Measurements from ENCODE around the gene PCNX3. TPM values are rescaled to one million over a fixed set of nuclear protein-coding genes. Genes with fewer than 3 reads are reported as not detected.

Gene PCNX3
- total and polyA plus RNA-seq, 3 experiments from 2014 or later, result 8.5 to 53.1 (median 46.4) TPM

- peaks cover 14% of the 10 kb centered on the region for H3K36me3 ChIP-seq (ENCODE audit: insufficient read depth, low read length)
- no peak overlapping the region for H3K4me3 Mint-ChIP-seq
- DNase-seq, result no peak
- peak overlapping the region in 1 of 8 donors; percentile 32 for H3K27ac Mint-ChIP-seq
- peaks cover 0 to 71% (median 0%) of the 10 kb centered on the region in 3 donors for H3K36me3 Mint-ChIP-seq
- H3K9me3 Mint-ChIP-seq, result no peaks in the 10 kb centered on the region
- no peaks in the 10 kb centered on the region for H3K9me3 ChIP-seq (ENCODE audit: low read length)
- no peak overlapping the region for H3K27ac ChIP-seq (ENCODE audit: low read depth, low read length)
- CTCF ChIA-PET, result interaction anchor here (3.4 kb wide), 1 partner anchor 11 kb away, joined by 16 read pairs; no protein-coding TSS in a partner anchor
- H3K4me3 ChIP-seq (ENCODE audit: low read length), result no peak overlapping the region
- no peaks in the 10 kb centered on the region for H3K27me3 ChIP-seq (ENCODE audit: insufficient read depth, low read length, poor library complexity, severe bottlenecking)
- no peaks in the 10 kb centered on the region for H3K27me3 Mint-ChIP-seq
- POLR2A ChIA-PET, result no interaction called here
- no peaks in the 10 kb centered on the region for H3K4me1 ChIP-seq (ENCODE audit: insufficient read depth, low read length)
- peaks cover 4 to 6% (median 6%) of the 10 kb centered on the region in 3 donors for H3K4me1 Mint-ChIP-seq
Observed at GRCh38 chr11:65604258-65604657, 11.3 kb upstream of the PCNX3 start.

- CTCF ChIA-PET, result interaction anchor here (2.0 kb wide), 1 partner anchor 13 kb away, joined by 8 read pairs; no protein-coding TSS in a partner anchor
- Mint-ChIP-seq H3K27ac (peak overlapping the region in 1 of 8 donors; percentile 33), H3K4me1 (peaks cover 19 to 34% (median 27%) of the 10 kb centered on the region in 3 donors), H3K27me3 (no peaks in the 10 kb centered on the region), H3K4me3 (no peak overlapping the region), H3K9me3 (no peaks in the 10 kb centered on the region), H3K36me3 (peaks cover 0 to 83% (median 0%) of the 10 kb centered on the region in 3 donors)
- POLR2A ChIA-PET, result no interaction called here
- H3K36me3 ChIP-seq (ENCODE audit: insufficient read depth, low read length), result peaks cover 14% of the 10 kb centered on the region
- H3K9me3 ChIP-seq (ENCODE audit: low read length), result no peaks in the 10 kb centered on the region
- no peak overlapping the region for H3K4me3 ChIP-seq (ENCODE audit: low read length)
- peaks cover 22% of the 10 kb centered on the region for H3K4me1 ChIP-seq (ENCODE audit: insufficient read depth, low read length)
- no peak for DNase-seq
- no peaks in the 10 kb centered on the region for H3K27me3 ChIP-seq (ENCODE audit: insufficient read depth, low read length, poor library complexity, severe bottlenecking)
- no peak overlapping the region for H3K27ac ChIP-seq (ENCODE audit: low read depth, low read length)
Observed at GRCh38 chr11:65606876-65607613, 8.5 kb upstream of the PCNX3 start.

GRCh38 chr11:65607614-65608426, 7.8 kb upstream of the PCNX3 start:
- H3K36me3 Mint-ChIP-seq, result peaks cover 0 to 84% (median 0%) of the 10 kb centered on the region in 3 donors
- ChIA-PET POLR2A (no interaction called here), CTCF (interaction anchor here (2.0 kb wide), 1 partner anchor 14 kb away, joined by 8 read pairs; no protein-coding TSS in a partner anchor)
- no peak for DNase-seq
- Histone ChIP-seq H3K4me3 (ENCODE audit: low read length) (no peak overlapping the region), H3K4me1 (ENCODE audit: insufficient read depth, low read length) (peaks cover 30% of the 10 kb centered on the region), H3K27ac (ENCODE audit: low read depth, low read length) (no peak overlapping the region), H3K27me3 (ENCODE audit: insufficient read depth, low read length, poor library complexity, severe bottlenecking) (no peaks in the 10 kb centered on the region), H3K9me3 (ENCODE audit: low read length) (no peaks in the 10 kb centered on the region), H3K36me3 (ENCODE audit: insufficient read depth, low read length) (peaks cover 14% of the 10 kb centered on the region)
- H3K4me1 Mint-ChIP-seq, result peaks cover 27 to 42% (median 35%) of the 10 kb centered on the region in 3 donors
- no peaks in the 10 kb centered on the region for H3K9me3 Mint-ChIP-seq
- H3K27ac Mint-ChIP-seq, result peak overlapping the region in 2 of 8 donors; percentile 51 to 56
- H3K4me3 Mint-ChIP-seq, result peak overlapping the region in 1 of 7 donors; percentile 76
- no peaks in the 10 kb centered on the region for H3K27me3 Mint-ChIP-seq

GRCh38 chr11:65609229-65609628, 6.3 kb upstream of the PCNX3 start:
- POLR2A ChIA-PET, result no interaction called here
- H3K27ac ChIP-seq (ENCODE audit: low read depth, low read length), result no peak overlapping the region
- peaks cover 34 to 54% (median 39%) of the 10 kb centered on the region in 3 donors for H3K4me1 Mint-ChIP-seq

GRCh38 chr11:65609665-65610064, 5.9 kb upstream of the PCNX3 start:
- POLR2A ChIA-PET, result no interaction called here
- H3K36me3 ChIP-seq (ENCODE audit: insufficient read depth, low read length), result peaks cover 14% of the 10 kb centered on the region
- H3K9me3 Mint-ChIP-seq, result no peaks in the 10 kb centered on the region
- no peak overlapping the region for H3K4me3 ChIP-seq (ENCODE audit: low read length)
- CTCF ChIA-PET, result interaction anchor here (1.1 to 2.2 kb wide), 3 partner anchors 22 to 69 kb away, joined by 3 to 6 read pairs (median 4); no protein-coding TSS in a partner anchor
- peaks cover 35% of the 10 kb centered on the region for H3K4me1 ChIP-seq (ENCODE audit: insufficient read depth, low read length)
- H3K4me1 Mint-ChIP-seq, result peaks cover 34 to 56% (median 39%) of the 10 kb centered on the region in 3 donors
- no peaks in the 10 kb centered on the region for H3K27me3 ChIP-seq (ENCODE audit: insufficient read depth, low read length, poor library complexity, severe bottlenecking)
- peaks cover 0 to 72% (median 0%) of the 10 kb centered on the region in 3 donors for H3K36me3 Mint-ChIP-seq
- peak overlapping the region; percentile 19 to 93 (median 72) for H3K27ac Mint-ChIP-seq
- peak overlapping the region in 3 of 7 donors; percentile 4 to 47 (median 35) for H3K4me3 Mint-ChIP-seq
- no peak overlapping the region for H3K27ac ChIP-seq (ENCODE audit: low read depth, low read length)
- DNase-seq, result no peak
- H3K9me3 ChIP-seq (ENCODE audit: low read length), result no peaks in the 10 kb centered on the region
- no peaks in the 10 kb centered on the region for H3K27me3 Mint-ChIP-seq

More at GRCh38 chr11:65609229-65609628, 6.3 kb upstream of the PCNX3 start:
- H3K36me3 Mint-ChIP-seq, result peaks cover 0 to 73% (median 0%) of the 10 kb centered on the region in 3 donors
- no peak for DNase-seq
- peak overlapping the region in 6 of 8 donors; percentile 47 to 82 (median 66) for H3K27ac Mint-ChIP-seq
- Histone ChIP-seq H3K4me3 (ENCODE audit: low read length) (no peak overlapping the region), H3K36me3 (ENCODE audit: insufficient read depth, low read length) (peaks cover 14% of the 10 kb centered on the region), H3K4me1 (ENCODE audit: insufficient read depth, low read length) (peaks cover 35% of the 10 kb centered on the region), H3K27me3 (ENCODE audit: insufficient read depth, low read length, poor library complexity, severe bottlenecking) (no peaks in the 10 kb centered on the region), H3K9me3 (ENCODE audit: low read length) (no peaks in the 10 kb centered on the region)
- H3K4me3 Mint-ChIP-seq, result peak overlapping the region in 3 of 7 donors; percentile 29 to 47 (median 44)
- no peaks in the 10 kb centered on the region for H3K27me3 Mint-ChIP-seq
- CTCF ChIA-PET, result interaction anchor here (1.1 to 1.5 kb wide), 2 partner anchors 21 to 69 kb away, joined by 3 to 4 read pairs; no protein-coding TSS in a partner anchor
- H3K9me3 Mint-ChIP-seq, result no peaks in the 10 kb centered on the region

- H3K4me3 Mint-ChIP-seq, result peak overlapping the region in 4 of 7 donors; percentile 4 to 47 (median 29)
- H3K36me3 Mint-ChIP-seq, result peaks cover 0 to 69% (median 0%) of the 10 kb centered on the region in 3 donors
- peaks cover 7% of the 10 kb centered on the region for H3K36me3 ChIP-seq (ENCODE audit: insufficient read depth, low read length)
- H3K27ac ChIP-seq (ENCODE audit: low read depth, low read length), result peak overlapping the region; percentile 43
- peaks cover 35% of the 10 kb centered on the region for H3K4me1 ChIP-seq (ENCODE audit: insufficient read depth, low read length)
- H3K9me3 ChIP-seq (ENCODE audit: low read length), result no peaks in the 10 kb centered on the region
- POLR2A ChIA-PET, result no interaction called here
- no peaks in the 10 kb centered on the region for H3K9me3 Mint-ChIP-seq
- H3K4me3 ChIP-seq (ENCODE audit: low read length), result no peak overlapping the region
- no peaks in the 10 kb centered on the region for H3K27me3 Mint-ChIP-seq
- H3K4me1 Mint-ChIP-seq, result peaks cover 34 to 56% (median 39%) of the 10 kb centered on the region in 3 donors
- no peaks in the 10 kb centered on the region for H3K27me3 ChIP-seq (ENCODE audit: insufficient read depth, low read length, poor library complexity, severe bottlenecking)
- DNase-seq, result no peak
- H3K27ac Mint-ChIP-seq, result peak overlapping the region; percentile 49 to 97 (median 83)
- CTCF ChIA-PET, result interaction anchor here (0.7 to 2.2 kb wide), 3 partner anchors 16 to 70 kb away, joined by 3 to 6 read pairs (median 4); no protein-coding TSS in a partner anchor
Observed at GRCh38 chr11:65610404-65610803, 5.2 kb upstream of the PCNX3 start.

GRCh38 chr11:65611028-65611757, 4.4 kb upstream of the PCNX3 start:
- H3K4me3 Mint-ChIP-seq, result peak overlapping the region in 4 of 7 donors; percentile 12 to 39 (median 31)
- H3K9me3 Mint-ChIP-seq, result no peaks in the 10 kb centered on the region
- ChIA-PET CTCF (interaction anchor here (0.7 to 2.2 kb wide), 3 partner anchors 15 to 71 kb away, joined by 3 to 6 read pairs (median 4); no protein-coding TSS in a partner anchor), POLR2A (no interaction called here)
- Histone ChIP-seq H3K27ac (ENCODE audit: low read depth, low read length) (peak overlapping the region; percentile 43), H3K36me3 (ENCODE audit: insufficient read depth, low read length) (no peaks in the 10 kb centered on the region), H3K27me3 (ENCODE audit: insufficient read depth, low read length, poor library complexity, severe bottlenecking) (no peaks in the 10 kb centered on the region), H3K4me3 (ENCODE audit: low read length) (no peak overlapping the region), H3K4me1 (ENCODE audit: insufficient read depth, low read length) (peaks cover 35% of the 10 kb centered on the region), H3K9me3 (ENCODE audit: low read length) (no peaks in the 10 kb centered on the region)
- peaks cover 34 to 56% (median 41%) of the 10 kb centered on the region in 3 donors for H3K4me1 Mint-ChIP-seq
- no peaks in the 10 kb centered on the region for H3K27me3 Mint-ChIP-seq
- DNase-seq, result no peak
- H3K27ac Mint-ChIP-seq, result peak overlapping the region; percentile 19 to 99 (median 84)
- peaks cover 0 to 65% (median 0%) of the 10 kb centered on the region in 3 donors for H3K36me3 Mint-ChIP-seq

Measured in CD8-positive, alpha-beta memory T cell (primary cell).